GM12873 (cell line): ENCODE data around the gene KCNA2.

ENCODE experiments used
- TF ChIP-seq, protein P1 (sequence below): IDR thresholded peaks from 2 replicates; pipeline ENCODE4 v1.5.1; 2012; ENCODE audit warnings: low read depth, mild to moderate bottlenecking, moderate library complexity, low read length, control low read depth; ENCODE audit not compliant: insufficient read depth; ENCODE audit errors: missing control alignments

KCNA2 gene

DNA sequence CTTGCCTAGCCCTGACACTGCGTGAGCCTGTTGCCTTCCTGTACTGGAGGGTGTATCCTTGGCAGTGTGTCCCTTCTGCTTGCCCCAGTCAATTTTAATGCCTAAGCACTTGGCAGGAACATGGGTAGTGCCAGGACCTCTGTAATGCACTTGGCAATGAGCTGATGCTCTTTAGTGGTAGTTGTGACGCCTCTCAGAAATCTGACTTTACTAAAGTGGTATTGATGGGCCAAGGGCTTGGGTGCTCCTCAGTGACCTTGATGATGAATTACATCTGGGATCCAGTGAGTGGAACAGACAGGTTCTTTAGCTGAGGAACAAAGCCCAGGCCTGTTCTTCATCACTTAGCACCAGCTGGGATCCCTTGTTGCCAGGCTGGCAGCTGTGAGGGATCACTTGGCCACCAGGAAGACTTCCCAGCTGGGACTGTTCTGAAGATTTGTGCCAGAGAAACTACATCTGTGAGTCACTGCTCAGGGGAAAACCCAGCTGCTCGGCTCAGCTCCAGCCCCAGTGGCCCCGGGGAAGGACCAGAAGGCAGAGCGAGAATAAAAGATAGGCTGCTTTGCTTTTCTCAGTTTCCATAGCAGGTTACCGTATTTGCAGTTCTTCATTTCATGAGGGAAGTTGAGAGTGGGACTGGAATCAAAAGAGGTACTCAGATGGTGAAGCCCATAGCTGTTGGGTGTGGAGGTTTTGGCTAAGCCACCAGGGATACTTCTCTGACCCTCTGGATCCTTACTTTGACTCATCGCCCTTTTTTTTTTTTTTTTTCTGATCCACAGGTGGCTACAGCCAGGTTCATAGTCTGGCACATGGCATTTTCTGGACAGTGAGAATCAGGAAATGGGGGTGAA is 28.5 kb upstream of the KCNA2 start:
- TF ChIP-seq, protein P1, sequence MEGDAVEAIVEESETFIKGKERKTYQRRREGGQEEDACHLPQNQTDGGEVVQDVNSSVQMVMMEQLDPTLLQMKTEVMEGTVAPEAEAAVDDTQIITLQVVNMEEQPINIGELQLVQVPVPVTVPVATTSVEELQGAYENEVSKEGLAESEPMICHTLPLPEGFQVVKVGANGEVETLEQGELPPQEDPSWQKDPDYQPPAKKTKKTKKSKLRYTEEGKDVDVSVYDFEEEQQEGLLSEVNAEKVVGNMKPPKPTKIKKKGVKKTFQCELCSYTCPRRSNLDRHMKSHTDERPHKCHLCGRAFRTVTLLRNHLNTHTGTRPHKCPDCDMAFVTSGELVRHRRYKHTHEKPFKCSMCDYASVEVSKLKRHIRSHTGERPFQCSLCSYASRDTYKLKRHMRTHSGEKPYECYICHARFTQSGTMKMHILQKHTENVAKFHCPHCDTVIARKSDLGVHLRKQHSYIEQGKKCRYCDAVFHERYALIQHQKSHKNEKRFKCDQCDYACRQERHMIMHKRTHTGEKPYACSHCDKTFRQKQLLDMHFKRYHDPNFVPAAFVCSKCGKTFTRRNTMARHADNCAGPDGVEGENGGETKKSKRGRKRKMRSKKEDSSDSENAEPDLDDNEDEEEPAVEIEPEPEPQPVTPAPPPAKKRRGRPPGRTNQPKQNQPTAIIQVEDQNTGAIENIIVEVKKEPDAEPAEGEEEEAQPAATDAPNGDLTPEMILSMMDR, result no peak

DNA sequence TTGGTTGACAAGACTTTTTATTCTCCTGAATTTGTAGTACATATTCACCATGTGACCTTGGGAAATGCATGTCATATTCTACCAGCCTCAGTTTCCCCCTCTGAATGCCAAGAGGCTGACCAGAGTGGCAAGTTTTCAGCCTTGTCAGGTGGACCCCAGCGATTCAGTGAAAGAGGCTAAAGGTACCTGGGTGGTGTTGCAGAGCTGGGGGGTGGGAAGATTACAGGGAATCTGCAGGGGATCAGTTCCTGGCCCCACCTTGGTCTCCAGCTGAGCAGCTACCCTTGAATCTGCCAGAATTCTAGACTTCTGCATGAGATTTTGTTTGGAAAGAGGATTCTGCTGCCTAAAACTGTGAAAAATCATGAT is 27.9 kb upstream of the KCNA2 start:
- TF ChIP-seq, protein P1, result no peak

- TF ChIP-seq, protein P1, result no peak
Observed at GRCh38 chr1:110633646-110634030, 27.5 kb upstream of the KCNA2 start.

DNA sequence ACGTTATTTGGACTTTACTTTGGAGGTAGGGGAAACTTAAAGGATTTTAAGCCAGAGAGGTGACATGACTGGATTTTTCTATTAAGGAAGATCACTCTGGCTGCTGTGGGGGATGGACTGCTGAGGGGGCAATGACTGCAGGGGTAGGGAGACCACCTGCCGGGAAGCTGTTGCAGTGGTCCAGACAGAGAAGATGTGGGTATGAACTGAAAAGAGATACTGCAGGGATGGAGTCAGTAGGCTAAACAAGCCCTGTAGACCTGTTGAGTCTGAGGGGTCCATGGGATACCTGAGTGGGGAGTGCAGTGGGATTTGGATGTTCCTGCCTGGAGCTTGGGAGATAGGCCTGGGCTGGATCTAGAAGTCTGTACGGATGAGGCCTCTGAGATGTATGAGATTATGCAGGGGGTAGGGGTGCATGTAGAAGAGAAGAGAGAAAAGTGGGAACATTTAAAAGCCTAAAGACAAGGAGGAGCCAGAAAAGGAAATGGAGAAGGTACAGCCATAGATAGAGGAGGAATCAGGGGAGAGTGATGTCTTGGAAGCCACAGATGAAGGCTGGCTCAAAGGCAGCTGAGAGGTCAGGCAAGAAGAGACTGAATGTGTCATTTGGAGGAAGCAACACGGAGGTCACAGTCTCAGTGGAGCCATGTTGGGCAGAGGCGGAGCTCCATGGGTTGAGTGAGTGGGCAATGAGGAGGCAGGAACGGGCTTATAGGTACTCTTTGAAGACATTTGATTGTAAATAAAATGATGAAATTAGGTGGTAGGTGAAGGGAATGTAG is 25.9 kb upstream of the KCNA2 start:
- TF ChIP-seq, protein P1, result no peak

DNA sequence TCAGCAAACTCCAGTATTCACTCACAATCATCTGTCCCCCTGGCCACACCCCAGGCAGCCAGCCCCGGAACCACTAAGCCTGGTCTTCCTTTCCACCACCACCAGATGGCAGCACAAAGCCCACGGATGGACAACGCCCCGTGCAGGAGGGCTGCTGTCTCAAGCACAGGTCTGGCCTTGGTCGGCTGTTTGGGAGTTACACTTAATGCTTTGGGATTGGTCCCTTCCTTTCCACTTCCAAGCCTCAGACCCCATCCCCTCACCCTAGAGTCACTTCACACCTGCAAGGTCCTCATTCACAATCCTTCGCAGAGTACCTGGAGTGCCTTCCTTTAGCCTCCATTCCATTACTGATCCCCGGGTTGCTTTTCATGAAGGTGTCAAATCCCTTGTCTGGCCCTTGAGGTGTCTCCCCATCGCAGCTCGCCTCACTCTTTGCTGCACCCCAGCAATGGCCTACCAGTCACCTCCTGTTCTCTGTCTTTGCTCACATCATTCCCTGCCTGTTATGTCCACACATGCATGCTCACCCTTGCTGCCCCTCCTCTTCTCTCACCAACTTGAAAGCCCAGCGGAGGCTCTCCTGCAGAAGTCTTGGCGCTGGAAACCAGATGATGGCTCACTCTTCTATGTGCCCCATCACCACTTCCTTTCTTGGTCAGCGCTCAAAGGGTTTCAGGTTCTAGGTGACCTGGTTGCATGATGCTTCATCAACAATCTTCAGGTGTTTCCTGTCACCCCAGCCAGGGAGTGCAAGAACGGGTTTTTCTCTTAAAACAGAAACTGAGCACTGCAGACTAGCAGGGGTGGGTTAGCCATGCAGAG is 24.9 kb upstream of the KCNA2 start:
- TF ChIP-seq, protein P1, result peak; percentile 86

DNA sequence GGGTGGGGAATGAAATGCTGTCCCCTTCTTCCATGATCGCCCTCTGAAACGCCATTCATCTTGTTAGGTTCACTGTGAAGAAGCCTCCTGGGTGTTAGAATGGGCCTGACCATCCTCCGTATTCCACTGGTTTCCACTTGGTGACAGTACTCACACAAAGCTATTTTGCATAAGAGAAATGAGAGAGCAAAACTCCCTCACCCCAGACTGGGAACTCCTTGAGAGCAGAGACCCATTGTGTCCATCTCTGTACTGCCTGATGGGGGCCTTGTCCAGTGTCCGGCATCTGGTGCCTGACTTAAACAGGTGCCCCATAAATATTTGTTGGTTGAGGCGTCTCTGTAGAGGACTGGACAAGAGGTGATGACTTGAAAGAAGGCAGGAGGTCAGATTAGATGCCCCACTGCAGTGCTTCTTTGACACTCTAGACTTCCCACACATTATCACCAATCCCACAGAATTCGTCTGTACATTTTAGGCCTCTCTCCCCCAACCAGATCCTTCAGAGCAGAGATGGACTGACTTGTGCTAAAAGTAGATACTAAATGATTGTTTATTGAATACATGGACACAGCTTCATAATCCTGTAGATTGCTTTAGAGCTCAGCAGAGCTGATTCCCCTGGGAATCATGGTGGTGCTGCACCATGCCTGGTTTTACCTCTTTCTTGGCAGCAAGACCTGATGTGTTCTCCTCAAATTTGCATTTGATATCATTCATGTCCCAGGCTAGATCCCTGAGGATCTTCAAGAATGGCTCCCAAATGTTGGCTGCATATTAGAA is 22.4 kb upstream of the KCNA2 start:
- TF ChIP-seq, protein P1, result no peak
